Neuronal stem cell (in vitro differentiated cells): ENCODE results near the gene SEC14L1.

Experiments
- DNase-seq: peaks from one replicate; pipeline ENCODE4 v3.0.0-alpha.2; 2013; ENCODE audit warnings: low spot score
- H2AFZ ChIP-seq: one replicate; pipeline ENCODE4 v1.6.1; 2013; ENCODE audit warnings: mild to moderate bottlenecking, low read length, inconsistent platforms
- H2AK5ac ChIP-seq: 2 replicates; pipeline ENCODE4 v1.6.1; 2013; ENCODE audit warnings: low read depth, mild to moderate bottlenecking, inconsistent platforms, low read length, moderate library complexity, mixed read lengths
- H2BK120ac ChIP-seq: 2 replicates; pipeline ENCODE4 v1.6.1; 2013; ENCODE audit warnings: low read depth, mild to moderate bottlenecking, inconsistent platforms, low read length, moderate library complexity, mixed read lengths
- H2BK12ac ChIP-seq: one replicate; pipeline ENCODE4 v1.6.1; 2013; ENCODE audit warnings: low read length, inconsistent platforms
- H2BK15ac ChIP-seq: 2 replicates; pipeline ENCODE4 v1.6.1; 2013; ENCODE audit warnings: mild to moderate bottlenecking, low read length, inconsistent platforms, mixed read lengths
- H2BK5ac ChIP-seq: one replicate; pipeline ENCODE4 v1.6.1; 2013; ENCODE audit warnings: inconsistent platforms, mild to moderate bottlenecking, low read length, moderate library complexity
- H3K14ac ChIP-seq: one replicate; pipeline ENCODE4 v1.6.1; 2013; ENCODE audit warnings: low read length, inconsistent platforms
- H3K18ac ChIP-seq: 2 replicates; pipeline ENCODE4 v1.6.1; 2013; ENCODE audit warnings: low read length, inconsistent platforms
- H3K23ac ChIP-seq: 2 replicates; pipeline ENCODE4 v1.6.1; 2013; ENCODE audit warnings: low read depth, mild to moderate bottlenecking, mixed read lengths, low read length, inconsistent platforms; ENCODE audit not compliant: poor library complexity
- H3K27ac ChIP-seq: replicated peaks from 3 replicates; pipeline ENCODE4 v1.5.1; 2013; ENCODE audit warnings: low read length, inconsistent platforms
- H3K27me3 ChIP-seq, 3 experiments: 2 replicates each; pipeline ENCODE4 v1.6.1; 2013; ENCODE audit warnings: low read length in 3 of 3, mild to moderate bottlenecking in 2 of 3, inconsistent platforms in 1 of 3, low read depth in 1 of 3, mixed read lengths in 1 of 3, moderate library complexity in 1 of 3; ENCODE audit not compliant: control insufficient read depth in 3 of 3, insufficient read depth in 3 of 3
- H3K36me3 ChIP-seq, 2 donors: replicated peaks in 1 of 2; 2 replicates each; pipeline ENCODE4 v1.6.1; 2013; ENCODE audit warnings: low read length in 2 of 2; ENCODE audit not compliant: control insufficient read depth in 2 of 2, insufficient read depth in 2 of 2
- H3K4ac ChIP-seq: 2 replicates; pipeline ENCODE4 v1.6.1; 2013; ENCODE audit warnings: inconsistent platforms, mild to moderate bottlenecking, low read length, moderate library complexity
- H3K4me1 ChIP-seq, 2 donors: 1 replicate in 1 of 2; 2 replicates in 1 of 2; pipeline ENCODE4 v1.6.1; 2013; ENCODE audit warnings: low read length in 2 of 2, low read depth in 1 of 2; ENCODE audit not compliant: control insufficient read depth in 2 of 2, insufficient read depth in 1 of 2
- H3K4me2 ChIP-seq: one replicate; pipeline ENCODE4 v1.6.1; 2013; ENCODE audit warnings: mild to moderate bottlenecking, low read length, inconsistent platforms; ENCODE audit not compliant: insufficient read depth, poor library complexity, severe bottlenecking
- H3K4me3 ChIP-seq, 2 donors: 2 replicates each; pipeline ENCODE4 v1.5.1; 2013; ENCODE audit warnings: low read length in 2 of 2, mild to moderate bottlenecking in 2 of 2, inconsistent platforms in 1 of 2, moderate library complexity in 1 of 2
- H3K79me1 ChIP-seq: one replicate; pipeline ENCODE4 v1.6.1; 2013; ENCODE audit warnings: low read depth, mild to moderate bottlenecking, inconsistent platforms, low read length, moderate library complexity
- H3K9ac ChIP-seq: one replicate; pipeline ENCODE4 v1.6.1; 2013; ENCODE audit warnings: mild to moderate bottlenecking, low read depth, low read length, inconsistent platforms; ENCODE audit not compliant: poor library complexity
- H3K9me3 ChIP-seq, 2 donors: replicated peaks in 1 of 2; 2 replicates each; pipeline versions ENCODE3 to v1.6.1; 2013; ENCODE audit warnings: low read length in 2 of 2, mild to moderate bottlenecking in 2 of 2, inconsistent platforms in 1 of 2, low read depth in 1 of 2, mixed read lengths in 1 of 2, moderate library complexity in 1 of 2; ENCODE audit not compliant: control insufficient read depth in 2 of 2, insufficient read depth in 1 of 2
- H4K8ac ChIP-seq: one replicate; pipeline ENCODE4 v1.6.1; 2013; ENCODE audit warnings: low read depth, mild to moderate bottlenecking, inconsistent platforms, low read length, moderate library complexity
- H4K91ac ChIP-seq: one replicate; pipeline ENCODE4 v1.6.1; 2013; ENCODE audit warnings: low read length, low read depth, mild to moderate bottlenecking, inconsistent platforms; ENCODE audit not compliant: poor library complexity
- WGBS, 2 donors: extraction: QIAGEN DNeasy Blood & Tissue Kit; methylation state at CpG; one replicate each; pipeline ENCODE4 v1.1.7; 2013; ENCODE audit warnings: missing lambda C conversion rate in 2 of 2, mixed read lengths in 1 of 2; ENCODE audit not compliant: insufficient read length in 2 of 2, insufficient replicate concordance in 1 of 2; ENCODE audit errors: extremely low coverage in 2 of 2; 5-methylcytosine and 5-hydroxymethylcytosine counted together

Gene SEC14L1

DNA sequence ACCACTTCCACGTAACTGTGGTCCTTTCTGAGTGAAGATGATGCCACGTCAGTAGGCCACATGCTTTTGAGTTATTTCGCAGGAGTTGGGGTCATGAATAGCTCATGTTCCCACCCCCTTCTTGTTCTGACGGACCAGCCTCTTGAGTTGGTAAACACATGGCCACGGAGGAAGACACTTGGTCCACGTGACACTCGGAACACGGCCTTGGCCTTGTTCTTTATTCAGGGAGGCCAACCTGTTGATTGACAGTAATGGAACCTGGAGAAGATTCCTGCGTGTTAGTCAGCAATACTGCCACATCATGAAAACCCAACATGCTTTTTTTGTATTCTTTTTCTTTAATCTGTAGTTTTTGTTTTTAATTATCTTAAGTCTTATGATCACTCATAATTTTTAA lies 56.3 kb downstream of the SEC14L1 start:
- Histone ChIP-seq H4K91ac (no peak overlapping the region), H2AK5ac (no peak overlapping the region), H2BK120ac (no peak overlapping the region), H3K23ac (no peak overlapping the region), H3K4me3 (no peak overlapping the region), H3K4me1 (no peaks in the 10 kb centered on the region), H3K18ac (no peak overlapping the region), H3K9me3 (no peaks in the 10 kb centered on the region), H3K27ac (no peak overlapping the region), H2BK15ac (no peak overlapping the region), H3K9ac (no peak overlapping the region), H4K8ac (no peak overlapping the region), H2BK5ac (no peak overlapping the region), H3K14ac (no peak overlapping the region), H3K27me3 (no peaks in the 10 kb centered on the region), H2AFZ (no peak overlapping the region), H3K4me2 (no peak overlapping the region), H3K36me3 (peaks cover 44 to 99% of the 10 kb centered on the region in 2 donors), H2BK12ac (no peak overlapping the region), H3K4ac (no peak overlapping the region), H3K79me1 (peaks cover 2% of the 10 kb centered on the region)
- no peak for DNase-seq
- WGBS, 2 donors: no CpG with 5 or more reads among the region's 9 CpGs

DNA sequence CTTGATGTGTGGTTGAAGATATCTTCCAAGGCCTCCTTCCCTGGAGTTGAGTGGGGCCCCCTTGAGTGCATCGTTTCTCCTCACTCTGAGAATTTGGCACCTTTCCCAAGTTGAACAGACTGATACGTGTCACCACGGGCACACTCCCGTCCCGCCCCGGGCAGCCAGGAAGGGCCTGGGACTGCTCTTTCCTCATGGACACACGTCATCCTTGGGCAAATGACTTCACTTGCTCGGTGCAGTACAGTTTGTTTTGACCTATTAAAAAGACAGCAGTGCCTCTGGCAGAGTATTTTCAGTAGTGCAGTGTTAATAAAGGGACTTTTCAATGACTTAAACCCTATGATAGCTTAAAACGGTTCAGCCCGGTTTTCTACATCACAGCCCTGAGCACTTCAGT lies 59.9 kb downstream of the SEC14L1 start:
- no peak overlapping the region for H3K14ac ChIP-seq
- H4K91ac ChIP-seq: no peak overlapping the region
- no peak overlapping the region for H4K8ac ChIP-seq
- H2BK5ac ChIP-seq: no peak overlapping the region
- no peak overlapping the region for H2BK12ac ChIP-seq
- no peak overlapping the region for H2AK5ac ChIP-seq
- WGBS, 2 donors: no CpG with 5 or more reads among the region's 10 CpGs
- no peak overlapping the region for H3K18ac ChIP-seq
- no peak overlapping the region for H3K4me3 ChIP-seq
- no peak overlapping the region for H3K9ac ChIP-seq
- no peaks in the 10 kb centered on the region for H3K9me3 ChIP-seq
- H2BK120ac ChIP-seq: no peak overlapping the region
- no peaks in the 10 kb centered on the region for H3K4me1 ChIP-seq
- no peak overlapping the region for H3K4ac ChIP-seq
- H3K36me3 ChIP-seq: peaks cover 39 to 95% of the 10 kb centered on the region in 2 donors
- no peaks in the 10 kb centered on the region for H3K27me3 ChIP-seq
- H3K27ac ChIP-seq: no peak overlapping the region
- H2AFZ ChIP-seq: no peak overlapping the region
- H2BK15ac ChIP-seq: no peak overlapping the region
- H3K79me1 ChIP-seq: no peaks in the 10 kb centered on the region
- no peak for DNase-seq
- no peak overlapping the region for H3K4me2 ChIP-seq
- no peak overlapping the region for H3K23ac ChIP-seq

DNA sequence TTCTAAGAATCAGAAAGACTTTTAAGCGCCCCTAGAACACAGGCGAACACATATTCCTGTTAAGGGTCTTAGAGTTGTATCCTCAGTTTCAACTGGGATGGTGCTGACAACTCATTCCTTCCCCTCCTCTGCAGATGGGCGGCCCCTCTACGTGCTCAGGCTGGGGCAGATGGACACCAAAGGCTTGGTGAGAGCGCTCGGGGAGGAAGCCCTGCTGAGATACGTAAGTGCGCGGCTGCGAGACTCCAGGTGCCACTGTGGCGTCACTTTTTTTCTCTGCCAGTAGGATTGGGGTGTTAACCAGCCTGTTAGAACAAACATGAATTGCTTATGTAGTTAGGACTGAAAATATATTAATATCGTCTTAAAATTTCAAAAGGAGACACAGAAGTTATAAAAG lies 62.7 kb downstream of the SEC14L1 start:
- Histone ChIP-seq H3K18ac (no peak overlapping the region), H4K91ac (no peak overlapping the region), H3K79me1 (no peaks in the 10 kb centered on the region), H2BK120ac (no peak overlapping the region), H3K9me3 (no peaks in the 10 kb centered on the region), H2AK5ac (no peak overlapping the region), H3K9ac (no peak overlapping the region), H2BK12ac (no peak overlapping the region), H3K36me3 (peaks cover 32 to 95% of the 10 kb centered on the region in 2 donors), H3K23ac (no peak overlapping the region), H2BK5ac (no peak overlapping the region), H3K14ac (no peak overlapping the region), H2AFZ (no peak overlapping the region), H3K4me1 (peaks cover 0 to 1% of the 10 kb centered on the region in 2 donors), H3K27ac (no peak overlapping the region), H3K4me3 (no peak overlapping the region), H4K8ac (no peak overlapping the region), H2BK15ac (no peak overlapping the region), H3K4ac (no peak overlapping the region), H3K27me3 (no peaks in the 10 kb centered on the region), H3K4me2 (no peak overlapping the region)
- no peak for DNase-seq
- WGBS, 2 donors: no CpG with 5 or more reads among the region's 12 CpGs

DNA sequence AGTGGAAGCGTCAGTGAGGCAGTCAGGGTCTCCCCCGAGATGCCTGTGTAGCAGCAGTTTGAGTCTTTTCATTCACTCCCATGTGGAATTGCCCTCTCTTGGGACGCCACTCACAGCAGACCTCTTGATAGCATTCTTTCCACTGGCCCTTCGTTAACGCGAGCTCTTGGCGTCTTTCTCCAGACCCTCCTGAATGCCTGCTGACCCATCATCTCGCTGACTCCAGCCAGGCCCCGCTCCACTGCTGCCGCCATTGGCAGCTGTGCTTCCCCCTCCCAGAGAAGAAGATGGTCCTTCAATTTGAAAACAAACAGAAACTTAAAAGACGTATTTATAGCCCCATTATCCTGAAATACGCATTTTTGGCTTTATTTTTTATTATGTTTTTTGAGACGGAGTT lies 63.1 kb downstream of the SEC14L1 start:
- no CpG with 5 or more reads among the region's 13 CpGs for WGBS, 2 donors
- Histone ChIP-seq H3K18ac (no peak overlapping the region), H4K91ac (no peak overlapping the region), H2AK5ac (no peak overlapping the region), H2AFZ (no peak overlapping the region), H3K36me3 (peaks cover 32 to 95% of the 10 kb centered on the region in 2 donors), H3K4me1 (peaks cover 0 to 2% of the 10 kb centered on the region in 2 donors), H3K79me1 (no peaks in the 10 kb centered on the region), H2BK12ac (no peak overlapping the region), H3K27me3 (no peaks in the 10 kb centered on the region), H3K4ac (no peak overlapping the region), H3K23ac (no peak overlapping the region), H2BK5ac (no peak overlapping the region), H3K14ac (no peak overlapping the region), H3K4me3 (no peak overlapping the region), H2BK120ac (no peak overlapping the region), H2BK15ac (no peak overlapping the region), H3K9me3 (no peaks in the 10 kb centered on the region), H3K9ac (no peak overlapping the region), H4K8ac (no peak overlapping the region), H3K4me2 (no peak overlapping the region), H3K27ac (no peak overlapping the region)
- no peak for DNase-seq
